Endothelial cell of umbilical vein (primary cell): Measurements from ENCODE around the gene SLC6A18. TPM values are rescaled to one million over a fixed set of nuclear protein-coding genes. Genes with fewer than 3 reads are reported as not detected.

Experiments used
- BruUV-seq: library from RNA; stranded (reverse); fragments of 400-500 nt; replicated peaks from 2 replicates; lab custom pipeline; 2021; lab: Mats Ljungman, UMichigan
- CTCF ChIA-PET: fragments of 300-600, 350-600 bp; sonication (Branson Sonifier 250); formaldehyde crosslinking; loops from one replicate; lab custom pipeline; 2021; ENCODE audit warnings: antibody characterized with exemption, inconsistent platforms; lab: Charles Lee
- POLR2A ChIA-PET: fragments of 300-600, 350-600 bp; sonication (Branson Sonifier 250); formaldehyde crosslinking; loops from one replicate; lab custom pipeline; 2021; ENCODE audit warnings: antibody characterized with exemption, inconsistent platforms; lab: Charles Lee
- DNase-seq: peaks from one replicate; pipeline ENCODE4 v3.0.0-alpha.2; 2011; ENCODE audit warnings: low read depth, low spot score
- FAIRE-seq: peaks from 2 replicates; lab custom pipeline; 2011; peaks lifted over from hg19 to GRCh38; lab: Jason Lieb, UNC
- H2AFZ ChIP-seq: 2 replicates; pipeline ENCODE4 v1.6.0; 2012; ENCODE audit warnings: low read depth, low read length, control low read depth, inconsistent platforms
- H3K27ac ChIP-seq: 2 replicates; pipeline ENCODE4 v1.5.1; 2011; ENCODE audit warnings: low read depth, mild to moderate bottlenecking, control low read depth, low read length, moderate library complexity; ENCODE audit not compliant: insufficient read depth
- H3K27me3 ChIP-seq, 2 experiments: 2 replicates each; pipeline versions ENCODE4 v1.6.0 to v1.6.1; 2011; ENCODE audit warnings: low read length in 2 of 2, mixed read lengths in 1 of 2; ENCODE audit not compliant: control insufficient read depth in 2 of 2, insufficient read depth in 2 of 2
- H3K36me3 ChIP-seq, 2 experiments: 2 replicates in 1 of 2; 3 replicates in 1 of 2; pipeline ENCODE4 v1.5.1; 2011; ENCODE audit warnings: low read length in 2 of 2, mild to moderate bottlenecking in 1 of 2, moderate library complexity in 1 of 2; ENCODE audit not compliant: control insufficient read depth in 2 of 2, insufficient read depth in 2 of 2; ENCODE audit errors: extremely low read depth in 1 of 2
- H3K4me1 ChIP-seq: 3 replicates; pipeline ENCODE4 v1.5.1; 2011; ENCODE audit warnings: mild to moderate bottlenecking, low read length; ENCODE audit not compliant: control insufficient read depth, insufficient read depth; ENCODE audit errors: extremely low read depth
- H3K4me2 ChIP-seq: 2 replicates; pipeline ENCODE4 v1.6.1; 2011; ENCODE audit warnings: low read length, control low read depth, mixed read lengths; ENCODE audit not compliant: insufficient read depth
- H3K4me3 ChIP-seq, 3 experiments: fragments of 200-600 bp in 1 of 3; sonication (generic), shearing (Covaris generic) in 1 of 3; replicated peaks in 1 of 3; 2 replicates each; pipeline ENCODE4 v1.5.1; 2011 to 2016; ENCODE audit warnings: control low read depth in 3 of 3, low read length in 3 of 3, mild to moderate bottlenecking in 2 of 3, inconsistent platforms in 1 of 3, low read depth in 1 of 3, moderate library complexity in 1 of 3; ENCODE audit not compliant: insufficient read depth in 1 of 3
- H3K79me2 ChIP-seq: 2 replicates; pipeline ENCODE4 v1.6.0; 2012; ENCODE audit warnings: low read length, inconsistent platforms; ENCODE audit not compliant: control insufficient read depth, insufficient read depth
- H3K9ac ChIP-seq: replicated peaks from 2 replicates; pipeline ENCODE3; 2011; ENCODE audit warnings: low read length, control low read depth; ENCODE audit not compliant: insufficient read depth; ENCODE audit errors: extremely low read depth
- H3K9me1 ChIP-seq: replicated peaks from 3 replicates; pipeline ENCODE4 v1.6.0; 2011; ENCODE audit warnings: mild to moderate bottlenecking, low read length; ENCODE audit not compliant: control insufficient read depth, insufficient read depth; ENCODE audit errors: extremely low read depth
- H3K9me3 ChIP-seq: replicated peaks from 2 replicates; pipeline ENCODE4 v1.5.1; 2012; ENCODE audit warnings: low read length, inconsistent platforms; ENCODE audit not compliant: control insufficient read depth, insufficient read depth
- H4K20me1 ChIP-seq: replicated peaks from 2 replicates; pipeline ENCODE3; 2011; ENCODE audit warnings: mild to moderate bottlenecking, low read length; ENCODE audit not compliant: control insufficient read depth, insufficient read depth; ENCODE audit errors: extremely low read depth
- CTCF ChIP-seq, 2 donors: IDR thresholded peaks; 1 replicate in 1 of 2; 2 replicates in 1 of 2; pipeline ENCODE4 v1.5.1; 2011; ENCODE audit warnings: low read length in 2 of 2, mild to moderate bottlenecking in 2 of 2, moderate library complexity in 2 of 2, control low read depth in 1 of 2, inconsistent platforms in 1 of 2, low read depth in 1 of 2; ENCODE audit not compliant: insufficient read depth in 1 of 2; ENCODE audit errors: extremely low read depth in 1 of 2
- EZH2 ChIP-seq: IDR thresholded peaks from 2 replicates; pipeline ENCODE4 v1.6.1; 2012; ENCODE audit warnings: borderline replicate concordance, low read depth, mild to moderate bottlenecking, moderate library complexity, low read length, inconsistent platforms; ENCODE audit not compliant: severe bottlenecking
- FOS ChIP-seq: IDR thresholded peaks from 2 replicates; pipeline ENCODE4 v1.6.1; 2011; ENCODE audit warnings: mild to moderate bottlenecking, low read length, moderate library complexity, borderline replicate concordance; ENCODE audit not compliant: insufficient read depth
- GATA2 ChIP-seq: IDR thresholded peaks from 2 replicates; pipeline ENCODE4 v1.7.0; 2011; ENCODE audit warnings: low read depth, mild to moderate bottlenecking, moderate library complexity, mixed read lengths, low read length; ENCODE audit not compliant: insufficient read length, insufficient read depth
- JUN ChIP-seq: IDR thresholded peaks from 2 replicates; pipeline ENCODE4 v1.6.1; 2011; ENCODE audit warnings: borderline replicate concordance, low read depth; ENCODE audit not compliant: insufficient read length, insufficient read depth
- MYC ChIP-seq: IDR thresholded peaks from one replicate; pipeline ENCODE4 v1.6.1; 2011; ENCODE audit warnings: mild to moderate bottlenecking, low read depth, low read length
- dilution Hi-C: fragments of 300-500 bp; cut with MboI; formaldehyde crosslinking; loops from one replicate; pipeline ENCODE4 v1.15.0; 2019; ENCODE audit warnings: low sequenced_read_pairs; ENCODE audit not compliant: extremely low pct_ligation_motif_present
- intact Hi-C: fragments of 100-400 bp; cut with micrococcal nuclease; formaldehyde crosslinking; loops from one replicate; pipeline ENCODE4 v1.10.0; 2022
- polyA plus RNA-seq, 4 experiments: library from polyadenylated mRNA; depleted of rRNA in 3 of 4; stranded (reverse) in 3 of 4; unstranded in 1 of 4; fragments of >200 nt; gene quantifications; 2 replicates each; pipeline versions ENCODE4 v1.2.1 to v1.2.3, GENCODE V29; 2011 to 2012; ENCODE audit warnings: missing spikeins in 1 of 4
- total RNA-seq: library from RNA; stranded (reverse); gene quantifications from 2 replicates; pipeline ENCODE4 v1.2.3, GENCODE V29; 2021

Gene SLC6A18
- total and polyA plus RNA-seq, 2 donors (not counting 3 experiments of a cell fraction or from before 2014, with no cell fraction given), result not detected

DNA sequence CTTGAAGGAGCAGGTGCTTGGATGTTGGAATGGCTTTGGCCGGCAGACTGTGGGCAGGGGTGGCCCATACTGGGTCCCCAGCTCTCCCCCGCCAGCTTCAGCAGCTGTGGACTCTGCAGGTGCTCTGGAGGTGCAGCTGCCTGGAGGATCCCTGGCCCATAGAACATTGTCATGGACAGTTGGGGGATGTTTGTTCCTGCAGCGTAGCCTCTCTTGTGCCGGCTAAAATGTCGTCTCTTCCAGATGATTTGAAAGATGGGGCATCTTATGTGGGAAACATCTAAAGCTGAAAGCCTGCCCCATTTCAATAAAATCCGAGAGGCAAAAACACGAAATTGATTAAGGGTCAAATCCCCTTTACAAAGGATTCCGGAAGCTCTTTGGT is 37.2 kb upstream of the SLC6A18 start:
- H3K4me2 ChIP-seq, result no peak overlapping the region
- no peak overlapping the region for H3K27ac ChIP-seq
- no peaks in the 10 kb centered on the region for H4K20me1 ChIP-seq
- dilution Hi-C loops (no loop called here), intact Hi-C loops (no loop called here)
- no peaks in the 10 kb centered on the region for H3K9me3 ChIP-seq
- POLR2A ChIA-PET, result no interaction called here
- CTCF ChIA-PET, result no interaction called here
- no TSS peak for BruUV-seq
- DNase-seq (no peak), FAIRE-seq (no peak)
- no peaks in the 10 kb centered on the region for H3K9me1 ChIP-seq
- H3K4me3 ChIP-seq, result no peak overlapping the region
- no peak overlapping the region for H2AFZ ChIP-seq
- no peak overlapping the region for H3K9ac ChIP-seq
- no peaks in the 10 kb centered on the region for H3K79me2 ChIP-seq
- no peaks in the 10 kb centered on the region for H3K36me3 ChIP-seq
- TF ChIP-seq MYC (no peak), EZH2 (no peak), FOS (no peak), CTCF (IDR thresholded peaks at IDR 0.05; ENCODE audit: extremely low read depth in 1 of 2, insufficient read depth in 1 of 2, low read depth in 1 of 2, low read length in 2 of 2) (no peak), JUN (no peak), GATA2 (no peak)
- no peaks in the 10 kb centered on the region for H3K4me1 ChIP-seq
- no peaks in the 10 kb centered on the region for H3K27me3 ChIP-seq

- H4K20me1 ChIP-seq, result no peaks in the 10 kb centered on the region
- POLR2A ChIA-PET, result no interaction called here
- H3K4me2 ChIP-seq, result no peak overlapping the region
- H3K27me3 ChIP-seq, result no peaks in the 10 kb centered on the region
- H3K36me3 ChIP-seq, result no peaks in the 10 kb centered on the region
- CTCF ChIA-PET, result no interaction called here
- no peak overlapping the region for H3K27ac ChIP-seq
- H3K9ac ChIP-seq, result no peak overlapping the region
- TF ChIP-seq GATA2 (no peak), CTCF (IDR thresholded peaks at IDR 0.05; ENCODE audit: extremely low read depth in 1 of 2, insufficient read depth in 1 of 2, low read depth in 1 of 2, low read length in 2 of 2) (no peak), JUN (no peak), FOS (no peak), EZH2 (no peak)
- H2AFZ ChIP-seq, result no peak overlapping the region
- BruUV-seq, result no TSS peak
- no peaks in the 10 kb centered on the region for H3K9me1 ChIP-seq
- dilution Hi-C loops, result no loop called here
- FAIRE-seq (no peak), DNase-seq (no peak)
- intact Hi-C loops, result no loop called here
- no peaks in the 10 kb centered on the region for H3K4me1 ChIP-seq
- no peak overlapping the region for H3K4me3 ChIP-seq
- no peaks in the 10 kb centered on the region for H3K9me3 ChIP-seq
- H3K79me2 ChIP-seq, result no peaks in the 10 kb centered on the region
These were observed 36.7 kb upstream of the SLC6A18 start for GRCh38 chr5:1188464-1188863.
